SK-N-SH (cell line): ENCODE data around the gene SPATA2. TPM values are rescaled to one million over a fixed set of nuclear protein-coding genes. Genes with fewer than 3 reads are reported as not detected.

Source experiments
- CTCF ChIA-PET: fragments of 300-600, 350-600 bp; formaldehyde crosslinking; extraction: SDS; loops from one replicate; lab custom pipeline; 2021; lab: Yijun Ruan, JAX
- POLR2A ChIA-PET: fragments of 350-600 bp; sonication (Branson Sonifier 250); formaldehyde crosslinking; extraction: SDS; loops from one replicate; lab custom pipeline; 2020; ENCODE audit warnings: antibody characterized with exemption, inconsistent platforms; lab: Yijun Ruan, JAX
- DNase-seq: peaks from one replicate; pipeline ENCODE4 v3.0.0; 2012
- H2AFZ ChIP-seq: fragments of 200-600 bp; sonication (generic); 2 replicates; pipeline ENCODE4 v1.8.1; 2016; ENCODE audit warnings: antibody characterized with exemption, mild to moderate bottlenecking, low read depth
- H3F3A ChIP-seq: fragments of 200-600 bp; sonication (generic); replicated peaks from 2 replicates; pipeline ENCODE3; 2016; ENCODE audit warnings: antibody characterized with exemption, mild to moderate bottlenecking; ENCODE audit not compliant: insufficient read depth
- H3K27ac ChIP-seq, 2 experiments: fragments of 200-500 bp in 1 of 2; fragments of 200-600 bp in 1 of 2; sonication (Bioruptor generic) in 1 of 2; sonication (generic), shearing (Covaris generic) in 1 of 2; 2 replicates each; pipeline versions ENCODE4 v1.5.1 to v1.6.1; 2014 to 2016; ENCODE audit warnings: low read depth in 2 of 2, inconsistent platforms in 1 of 2, low read length in 1 of 2, mild to moderate bottlenecking in 1 of 2, mixed read lengths in 1 of 2
- H3K27me3 ChIP-seq: fragments of 200-600 bp; sonication (generic), shearing (Covaris generic); 2 replicates; pipeline ENCODE4 v1.6.1; 2016; ENCODE audit warnings: mixed run types; ENCODE audit not compliant: insufficient read depth
- H3K36me3 ChIP-seq, 2 experiments: fragments of 200-500 bp in 1 of 2; fragments of 200-600 bp in 1 of 2; sonication (Bioruptor generic) in 1 of 2; sonication (generic) in 1 of 2; replicated peaks in 1 of 2; 2 replicates each; pipeline versions ENCODE3 to v1.5.1; 2014 to 2016; ENCODE audit warnings: low read length in 1 of 2, mild to moderate bottlenecking in 1 of 2; ENCODE audit not compliant: insufficient read depth in 2 of 2, control insufficient read depth in 1 of 2
- H3K4me1 ChIP-seq, 2 experiments: fragments of 200-500 bp in 1 of 2; fragments of 200-600 bp in 1 of 2; sonication (Bioruptor generic) in 1 of 2; sonication (generic), shearing (Covaris generic) in 1 of 2; 2 replicates each; pipeline versions ENCODE4 v1.5.1 to v1.6.1; 2014 to 2016; ENCODE audit warnings: low read depth in 1 of 2, low read length in 1 of 2, mixed run types in 1 of 2; ENCODE audit not compliant: insufficient read depth in 2 of 2, control insufficient read depth in 1 of 2
- H3K4me2 ChIP-seq: fragments of 200-600 bp; sonication (generic), shearing (Covaris generic); 2 replicates; pipeline ENCODE4 v1.6.1; 2017; ENCODE audit warnings: mixed run types
- H3K4me3 ChIP-seq, 2 experiments: fragments of 200-500 bp in 1 of 2; fragments of 200-600 bp in 1 of 2; sonication (Bioruptor generic) in 1 of 2; sonication (generic), shearing (Covaris generic) in 1 of 2; 2 replicates each; pipeline versions ENCODE4 v1.5.1 to v1.8.1; 2014 to 2016; ENCODE audit warnings: low read depth in 2 of 2, inconsistent platforms in 1 of 2, low read length in 1 of 2, mild to moderate bottlenecking in 1 of 2, mixed read lengths in 1 of 2, moderate library complexity in 1 of 2
- H3K79me2 ChIP-seq: fragments of 200-600 bp; sonication (generic); 2 replicates; pipeline ENCODE4 v1.8.1; 2017; ENCODE audit warnings: mild to moderate bottlenecking; ENCODE audit not compliant: insufficient read depth
- H3K9ac ChIP-seq: fragments of 200-600 bp; sonication (generic); 2 replicates; pipeline ENCODE4 v1.6.1; 2017; ENCODE audit warnings: mixed run types
- H3K9me2 ChIP-seq: fragments of 200-600 bp; sonication (generic); 2 replicates; pipeline ENCODE4 v1.6.1; 2017; ENCODE audit warnings: mixed run types
- H3K9me3 ChIP-seq: fragments of 200-600 bp; sonication (generic); 2 replicates; pipeline ENCODE4 v1.6.1; 2017; ENCODE audit warnings: mixed run types, mild to moderate bottlenecking, moderate library complexity
- H4K20me1 ChIP-seq: fragments of 200-600 bp; sonication (generic); 2 replicates; pipeline ENCODE4 v1.6.1; 2017; ENCODE audit warnings: mild to moderate bottlenecking, mixed run types; ENCODE audit not compliant: insufficient read depth
- ELF1 ChIP-seq: IDR thresholded peaks from 2 replicates; pipeline ENCODE4 v1.4.0; 2012
- EP300 ChIP-seq, 2 experiments: IDR thresholded peaks; 2 replicates each; pipeline versions ENCODE4 v1.4.0 to v1.6.1; 2012; ENCODE audit warnings: borderline replicate concordance in 1 of 2, low read depth in 1 of 2, low read length in 1 of 2
- FOXJ3 ChIP-seq: sonication (generic); formaldehyde crosslinking; IDR thresholded peaks from 2 replicates; pipeline ENCODE4 v1.5.1; 2020; ENCODE audit warnings: mild to moderate bottlenecking, missing genetic modification reagents
- FOXM1 ChIP-seq: IDR thresholded peaks from 2 replicates; pipeline ENCODE4 v1.4.0; 2012; ENCODE audit warnings: low read depth, mild to moderate bottlenecking
- GABPA ChIP-seq: IDR thresholded peaks from 2 replicates; pipeline ENCODE4 v1.4.0; 2012; ENCODE audit warnings: low read depth, mild to moderate bottlenecking
- GATA2 ChIP-seq: sonication (generic); formaldehyde crosslinking; IDR thresholded peaks from 2 replicates; pipeline ENCODE4 v1.5.0; 2020; ENCODE audit warnings: mild to moderate bottlenecking, missing genetic modification reagents
- MEF2A ChIP-seq: IDR thresholded peaks from 2 replicates; pipeline ENCODE4 v1.4.0; 2012; ENCODE audit warnings: low read depth, borderline replicate concordance
- NFIC ChIP-seq: IDR thresholded peaks from 2 replicates; pipeline ENCODE4 v1.4.0; 2012; ENCODE audit warnings: borderline replicate concordance
- NRF1 ChIP-seq: IDR thresholded peaks from 2 replicates; pipeline ENCODE4 v1.6.1; 2012; ENCODE audit warnings: low read depth, mild to moderate bottlenecking, low read length
- RCOR1 ChIP-seq: fragments of 150-350 bp; IDR thresholded peaks from 2 replicates; pipeline ENCODE4 v1.6.1; 2017; ENCODE audit warnings: antibody characterized with exemption, low read length
- RFX5 ChIP-seq: IDR thresholded peaks from 2 replicates; pipeline ENCODE4 v1.6.1; 2012; ENCODE audit warnings: mild to moderate bottlenecking, improper control_type of control experiment, low read length
- RXRA ChIP-seq: IDR thresholded peaks from 2 replicates; pipeline ENCODE4 v1.4.0; 2012; ENCODE audit warnings: low read depth, mild to moderate bottlenecking, borderline replicate concordance
- SIN3A ChIP-seq: IDR thresholded peaks from 2 replicates; pipeline ENCODE4 v1.6.1; 2012; ENCODE audit warnings: low read depth, mild to moderate bottlenecking, low read length, moderate library complexity, borderline replicate concordance
- SMC3 ChIP-seq: IDR thresholded peaks from 2 replicates; pipeline ENCODE4 v1.6.1; 2012; ENCODE audit warnings: low read depth, low read length, improper control_type of control experiment
- USF2 ChIP-seq: fragments of 150-350 bp; IDR thresholded peaks from 2 replicates; pipeline ENCODE4 v1.6.1; 2017; ENCODE audit warnings: antibody characterized with exemption, low read length, low read depth, borderline replicate concordance
- whole genome bisulfite sequencing: methylation state at CpG from one replicate; pipeline ENCODE4 v1.1.6; 2017; ENCODE audit warnings: low lambda C conversion rate; 5-methylcytosine and 5-hydroxymethylcytosine counted together
- polyA plus RNA-seq, 3 experiments: library from polyadenylated mRNA; depleted of rRNA; stranded (reverse); fragments of >200 nt; gene quantifications; 2 replicates each; pipeline ENCODE4 v1.2.3, GENCODE V29; 2012
- TF ChIP-seq, protein P1 (sequence below): fragments of 150-350 bp; IDR thresholded peaks from 2 replicates; pipeline ENCODE4 v1.6.1; 2016; ENCODE audit warnings: mild to moderate bottlenecking, low read depth, low read length

SPATA2 gene
- polyA plus RNA-seq, 1 of the 3 experiments (the other 2 are of a cell fraction): 7.2 TPM

DNA sequence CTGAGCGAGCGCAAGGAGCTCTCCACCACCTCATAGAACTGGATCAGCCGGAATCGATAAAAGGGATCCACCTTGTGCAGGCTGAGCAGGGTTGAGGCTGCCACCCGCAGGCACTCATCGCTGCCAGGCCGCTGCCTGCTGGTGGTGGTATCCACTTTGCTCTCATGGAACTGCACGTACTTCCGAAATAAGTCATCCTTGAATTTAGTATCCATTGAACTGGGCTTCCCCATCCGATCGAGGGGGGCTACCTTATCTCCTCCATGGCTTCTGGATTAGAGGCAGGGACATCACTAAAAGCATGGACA, 7.1 kb downstream of the SPATA2 start:
- no peak for TF ChIP-seq GATA2 (CRISPR knock-in tag)
- no peak for TF ChIP-seq ELF1
- H3K27ac ChIP-seq: no peak overlapping the region
- H3K27me3 ChIP-seq: no peaks in the 10 kb centered on the region
- H3K4me2 ChIP-seq: no peak overlapping the region
- CTCF ChIA-PET: no interaction called here
- H3K9me3 ChIP-seq: no peaks in the 10 kb centered on the region
- H3F3A ChIP-seq: no peaks in the 10 kb centered on the region
- H3K9me2 ChIP-seq: no peaks in the 10 kb centered on the region
- peaks cover 32% of the 10 kb centered on the region for H4K20me1 ChIP-seq
- 94% methylated on average over 9 of the region's 11 CpGs for WGBS
- POLR2A ChIA-PET: no interaction called here
- H3K36me3 ChIP-seq: peaks cover 9 to 51% of the 10 kb centered on the region in 2 experiments
- DNase-seq: no peak
- no peak overlapping the region for H2AFZ ChIP-seq
- H3K4me1 ChIP-seq: no peaks in the 10 kb centered on the region
- peaks cover 45% of the 10 kb centered on the region for H3K79me2 ChIP-seq
- no peak overlapping the region for H3K4me3 ChIP-seq
- no peak overlapping the region for H3K9ac ChIP-seq

DNA sequence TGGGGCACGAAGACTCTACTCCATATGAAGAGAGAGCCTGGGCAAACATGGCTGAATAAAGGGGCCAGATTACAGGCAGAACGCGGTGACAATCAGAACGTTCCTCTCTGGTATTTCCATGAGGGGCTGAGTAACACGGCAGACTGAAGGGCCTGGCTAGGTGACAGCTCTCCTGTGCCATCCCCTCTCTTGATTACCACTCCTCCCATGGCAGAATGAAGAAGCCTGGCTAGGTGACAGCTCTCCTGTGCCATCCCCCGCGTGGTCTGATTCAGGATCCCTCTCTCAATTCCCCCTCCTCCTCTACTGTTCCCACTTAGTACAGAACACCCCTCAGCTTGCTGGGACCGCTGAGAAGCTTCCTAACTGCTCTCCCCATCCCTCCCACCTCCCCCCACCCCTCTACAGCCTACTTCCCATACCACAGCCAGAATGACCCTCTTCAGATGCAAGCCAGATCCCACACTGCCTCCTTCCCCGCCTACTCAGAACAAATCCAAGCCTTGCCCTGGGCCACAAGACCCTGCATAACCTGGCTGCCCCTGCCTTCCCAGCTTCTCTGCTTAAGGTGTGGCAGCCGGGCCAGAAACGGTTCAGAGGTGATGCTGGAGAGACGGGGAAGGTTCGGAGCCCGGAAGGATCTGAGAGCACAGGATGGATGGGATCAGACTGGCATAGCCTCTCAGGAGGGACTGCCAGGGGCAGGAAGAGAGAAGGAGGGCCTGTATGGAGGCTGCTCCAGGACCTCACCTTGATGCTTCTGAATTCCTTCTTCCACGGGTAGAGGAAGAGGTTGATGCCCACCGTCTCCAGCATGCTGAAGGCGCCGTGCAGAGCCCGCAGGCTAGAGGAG, 7.7 kb downstream of the SPATA2 start:
- Histone ChIP-seq H3K9me3 (no peaks in the 10 kb centered on the region), H3K9me2 (no peaks in the 10 kb centered on the region), H3K27ac (no peak overlapping the region), H3K79me2 (peaks cover 39% of the 10 kb centered on the region), H3K9ac (no peak overlapping the region), H3K36me3 (peaks cover 9 to 52% of the 10 kb centered on the region in 2 experiments), H3K27me3 (no peaks in the 10 kb centered on the region), H3K4me1 (no peaks in the 10 kb centered on the region), H3F3A (no peaks in the 10 kb centered on the region), H3K4me3 (no peak overlapping the region), H2AFZ (no peak overlapping the region), H3K4me2 (no peak overlapping the region), H4K20me1 (peaks cover 27% of the 10 kb centered on the region; the same call in 1 of the 2 replicates)
- TF ChIP-seq RCOR1 (no peak), EP300 (IDR thresholded peaks at IDR 0.05; ENCODE audit: borderline replicate concordance in 1 of 2, low read depth in 1 of 2, low read length in 1 of 2) (no peak), NFIC (no peak), FOXM1 (no peak), SIN3A (no peak), SMC3 (no peak)
- DNase-seq: no peak
- 89% methylated on average over 19 of the region's 19 CpGs for WGBS
- ChIA-PET CTCF (interaction anchor here (0.9 to 5.8 kb wide), 4 partner anchors 16 to 374 kb away, joined by 3 to 32 read pairs (median 5); no protein-coding TSS in a partner anchor), POLR2A (interaction anchor here (1.6 kb wide), 1 partner anchor 8 kb away, joined by 3 read pairs; the partner anchor contains the start of gene SPATA2)

DNA sequence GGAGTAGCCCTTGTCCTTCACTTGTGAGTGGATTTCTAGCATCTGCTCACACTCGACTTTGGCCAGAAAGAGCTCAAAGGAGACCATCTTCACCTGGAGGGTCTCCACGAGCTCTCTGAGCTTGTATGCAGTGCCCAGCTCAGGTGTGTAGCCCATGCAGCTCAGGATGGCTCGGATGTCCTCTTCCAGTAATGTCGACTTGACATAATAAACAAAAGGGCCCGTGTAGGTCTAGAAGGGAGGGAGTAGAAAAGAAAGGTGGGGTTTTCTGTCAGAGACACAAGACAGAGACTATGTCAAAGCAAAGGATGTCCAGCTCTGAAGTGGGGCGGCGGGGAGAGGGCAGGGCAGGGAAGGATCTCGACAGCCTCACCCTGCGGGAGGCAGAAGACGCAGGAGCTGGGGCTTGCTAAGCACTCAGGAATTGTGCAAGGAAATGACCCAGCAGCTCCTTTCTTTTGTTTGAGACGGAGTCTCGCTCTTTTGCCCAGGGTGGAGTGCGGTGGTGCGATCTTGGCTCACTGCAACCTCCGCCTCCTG, 8.6 kb downstream of the SPATA2 start:
- peaks cover 20% of the 10 kb centered on the region; the same call in 1 of the 2 replicates for H4K20me1 ChIP-seq
- peaks cover 9 to 52% of the 10 kb centered on the region in 2 experiments for H3K36me3 ChIP-seq
- CTCF ChIA-PET: interaction anchor here (0.9 to 5.8 kb wide), 4 partner anchors 15 to 373 kb away, joined by 3 to 32 read pairs (median 5); no protein-coding TSS in a partner anchor
- no peak overlapping the region for H3K4me3 ChIP-seq
- 86% methylated on average over 15 of the region's 15 CpGs for WGBS
- POLR2A ChIA-PET: interaction anchor here (1.6 kb wide), 1 partner anchor 9 kb away, joined by 3 read pairs; the partner anchor contains the start of gene SPATA2
- no peaks in the 10 kb centered on the region for H3K27me3 ChIP-seq
- H3K9me3 ChIP-seq: no peaks in the 10 kb centered on the region
- no peak overlapping the region for H3K9ac ChIP-seq
- H3K4me2 ChIP-seq: no peak overlapping the region
- H3K79me2 ChIP-seq: peaks cover 29% of the 10 kb centered on the region
- H3K27ac ChIP-seq: no peak overlapping the region
- H3K9me2 ChIP-seq: no peaks in the 10 kb centered on the region
- H3F3A ChIP-seq: no peaks in the 10 kb centered on the region
- H3K4me1 ChIP-seq: peaks cover 0 to 2% of the 10 kb centered on the region in 2 experiments; a peak in 1 of 4 replicates
- no peak overlapping the region for H2AFZ ChIP-seq
- DNase-seq: no peak
- TF ChIP-seq RXRA: no peak
- no peak for TF ChIP-seq USF2
- TF ChIP-seq, protein P1, sequence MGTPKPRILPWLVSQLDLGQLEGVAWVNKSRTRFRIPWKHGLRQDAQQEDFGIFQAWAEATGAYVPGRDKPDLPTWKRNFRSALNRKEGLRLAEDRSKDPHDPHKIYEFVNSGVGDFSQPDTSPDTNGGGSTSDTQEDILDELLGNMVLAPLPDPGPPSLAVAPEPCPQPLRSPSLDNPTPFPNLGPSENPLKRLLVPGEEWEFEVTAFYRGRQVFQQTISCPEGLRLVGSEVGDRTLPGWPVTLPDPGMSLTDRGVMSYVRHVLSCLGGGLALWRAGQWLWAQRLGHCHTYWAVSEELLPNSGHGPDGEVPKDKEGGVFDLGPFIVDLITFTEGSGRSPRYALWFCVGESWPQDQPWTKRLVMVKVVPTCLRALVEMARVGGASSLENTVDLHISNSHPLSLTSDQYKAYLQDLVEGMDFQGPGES: no peak
- TF ChIP-seq EP300 (IDR thresholded peaks at IDR 0.05; ENCODE audit: borderline replicate concordance in 1 of 2, low read depth in 1 of 2, low read length in 1 of 2): no peak
- TF ChIP-seq FOXJ3 (CRISPR knock-in tag): no peak
- no peak for TF ChIP-seq RFX5
- no peak for TF ChIP-seq GABPA
- no peak for TF ChIP-seq NRF1
- no peak for TF ChIP-seq FOXM1
- no peak for TF ChIP-seq MEF2A
